HG02884 (cell line): Measurements from ENCODE around the gene TYRO3.

Experiments
- ATAC-seq: cut with Tn5 transposase; IDR thresholded peaks from one replicate; pipeline ENCODE4 v1.9.1; 2021; ENCODE audit warnings: mild to moderate bottlenecking, moderate library complexity; ENCODE audit not compliant: unreplicated experiment

The TYRO3 gene

DNA sequence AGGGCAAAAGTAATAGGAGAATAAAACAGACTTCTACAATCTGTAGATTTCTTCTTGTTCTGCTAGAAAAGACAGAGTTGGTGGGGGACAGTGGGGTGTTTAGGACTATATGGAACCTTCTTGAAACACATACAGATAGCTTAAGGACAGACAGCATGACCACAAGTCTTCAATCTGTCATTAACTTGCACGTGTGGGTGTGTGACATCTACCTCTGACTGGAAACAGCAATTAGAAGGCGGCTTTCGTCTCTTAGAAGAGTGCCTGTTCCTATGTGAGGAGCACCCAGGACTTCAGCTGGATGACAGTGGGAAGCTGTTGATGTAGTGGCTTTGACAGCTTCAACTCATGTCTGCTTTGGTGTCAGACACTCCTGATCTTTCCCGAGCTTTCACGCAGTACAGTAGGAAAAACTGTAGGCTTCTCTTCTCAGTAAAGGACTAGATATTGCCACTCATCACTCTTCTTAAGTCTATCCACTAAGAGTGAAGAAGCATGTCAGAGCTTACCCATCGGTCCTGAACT lies 44.5 kb downstream of the TYRO3 start:
- no peak for ATAC-seq

- ATAC-seq: no peak
Observed at GRCh38 chr15:41603941-41604911, 45.2 kb downstream of the TYRO3 start.

DNA sequence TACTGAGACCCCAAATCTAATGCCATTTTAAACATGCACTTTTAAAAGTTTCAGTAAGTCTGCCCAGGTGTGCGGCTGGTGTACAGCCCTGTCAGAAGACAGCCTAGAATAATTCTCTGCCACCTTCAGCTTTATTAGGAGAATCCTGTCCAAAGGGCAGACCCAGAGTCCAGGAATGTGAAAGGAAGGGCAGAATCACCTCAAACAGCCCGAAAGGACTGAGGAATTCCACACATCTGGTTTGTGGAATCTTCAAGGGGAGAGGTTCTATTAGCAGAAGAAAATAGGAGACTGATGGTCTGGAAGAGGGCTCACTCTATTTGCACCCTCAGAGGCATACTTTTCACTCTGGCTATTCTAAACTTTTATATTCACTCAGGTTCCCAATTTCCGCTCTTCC lies 46.6 kb downstream of the TYRO3 start:
- ATAC-seq: no peak

- no peak for ATAC-seq
Observed at GRCh38 chr15:41606997-41607396, 48.0 kb downstream of the TYRO3 start.

DNA sequence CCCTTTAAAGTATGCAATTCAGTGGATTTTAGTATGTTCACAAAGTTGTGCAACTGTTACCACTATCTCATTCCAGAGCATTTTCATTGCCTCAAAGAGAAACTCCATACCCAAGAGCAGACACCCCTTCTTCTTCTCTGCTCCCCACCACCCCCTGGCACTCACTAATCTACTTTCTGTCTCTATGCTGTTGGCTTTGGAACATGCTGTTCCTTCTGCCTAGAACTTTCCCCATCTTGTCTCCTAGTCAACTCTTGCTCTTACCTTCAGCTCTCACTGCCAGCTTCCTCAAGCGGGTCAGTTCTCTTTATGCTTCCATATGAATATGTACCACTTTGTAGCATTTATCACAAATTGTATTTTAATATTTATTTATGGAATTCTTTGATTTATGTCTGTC lies 50.1 kb downstream of the TYRO3 start:
- ATAC-seq: no peak

DNA sequence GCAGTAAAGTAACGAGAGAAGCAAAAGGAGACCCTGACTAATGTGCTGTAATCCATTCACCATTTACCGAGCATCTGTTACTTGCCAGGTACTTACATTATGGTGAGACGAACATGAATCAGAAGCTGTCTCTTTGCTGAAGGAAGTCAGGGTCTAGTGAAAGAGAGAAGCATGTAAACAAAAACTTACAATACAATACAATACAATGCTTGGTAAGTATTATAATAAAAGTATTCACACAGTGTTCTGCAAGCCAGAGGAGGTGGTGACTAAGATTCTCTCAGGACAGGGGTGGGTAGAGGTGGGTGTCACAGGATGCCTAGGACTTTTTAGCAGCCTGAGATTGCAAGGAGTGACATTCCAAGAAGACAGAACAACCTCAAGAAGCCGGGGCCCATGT lies 51.0 kb downstream of the TYRO3 start:
- ATAC-seq: no peak

DNA sequence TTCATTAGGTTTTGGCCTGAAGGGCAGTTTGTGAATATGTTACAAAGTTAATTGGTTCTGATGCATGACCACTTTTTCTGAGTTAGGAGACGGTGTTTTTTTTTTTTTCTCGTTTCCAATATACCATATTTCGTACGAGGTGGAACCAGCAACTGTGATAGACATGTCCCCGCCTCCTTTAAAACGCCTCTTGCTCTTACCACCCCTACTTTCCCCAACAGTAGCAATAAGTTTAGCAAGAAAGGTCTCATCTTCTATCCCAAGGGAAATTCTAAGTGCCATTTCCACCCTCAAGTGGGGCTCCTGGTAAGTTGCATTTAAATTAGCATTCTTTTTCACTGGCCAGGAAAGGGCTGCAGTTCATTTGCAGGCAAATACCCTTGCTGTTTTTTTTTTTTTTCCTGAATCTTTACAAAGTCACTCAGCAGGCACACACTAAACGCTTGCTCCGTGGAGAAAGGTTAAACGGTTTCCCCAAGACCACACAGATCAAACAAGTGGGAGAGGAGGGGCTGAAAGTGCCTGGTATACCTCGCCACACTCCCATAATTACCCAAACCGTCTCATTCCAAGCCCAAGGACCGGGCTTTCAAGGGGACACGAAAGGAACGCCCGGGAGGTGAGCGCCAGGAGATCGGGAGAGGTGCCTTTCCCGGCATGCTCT lies 61.7 kb downstream of the TYRO3 start:
- ATAC-seq: no peak

- no peak for ATAC-seq
Observed at GRCh38 chr15:41621200-41622193, 62.5 kb downstream of the TYRO3 start.

DNA sequence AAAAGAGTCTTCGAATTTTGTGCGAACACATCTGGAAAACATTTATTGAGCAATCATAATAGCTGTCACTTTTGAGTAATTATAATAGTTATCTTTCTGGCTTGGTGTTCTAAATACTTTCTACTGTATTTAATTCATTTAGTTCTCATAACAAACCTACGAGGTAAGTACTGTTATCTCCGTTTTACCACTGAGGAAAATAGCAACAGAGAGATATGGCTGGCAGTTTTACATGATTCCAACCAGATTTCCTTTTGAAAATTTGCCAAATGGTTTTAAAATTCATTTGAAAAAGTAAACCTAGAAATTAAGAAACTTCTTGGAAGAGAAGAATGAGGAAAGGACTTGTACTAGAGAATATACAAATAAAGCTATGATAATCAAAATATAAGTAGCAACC lies 63.9 kb downstream of the TYRO3 start:
- ATAC-seq: no peak

DNA sequence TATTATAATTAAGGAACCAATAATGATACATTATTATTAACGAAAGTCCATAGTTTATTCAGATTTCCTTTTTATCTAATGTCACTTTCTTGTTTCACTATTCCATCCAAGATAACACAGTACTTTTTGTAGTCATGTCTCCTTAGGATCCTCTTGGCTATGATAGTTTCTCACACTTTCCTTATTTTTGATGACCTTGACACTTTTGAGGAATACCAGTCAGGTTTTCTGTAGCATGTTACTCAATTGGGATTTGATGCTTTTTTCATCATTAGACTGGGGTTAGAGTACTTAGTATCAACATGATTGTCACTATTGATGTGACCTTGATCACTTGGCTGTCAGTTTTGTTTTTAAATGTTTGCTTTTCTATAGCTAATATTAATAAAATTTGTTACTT lies 68.2 kb downstream of the TYRO3 start:
- no peak for ATAC-seq

DNA sequence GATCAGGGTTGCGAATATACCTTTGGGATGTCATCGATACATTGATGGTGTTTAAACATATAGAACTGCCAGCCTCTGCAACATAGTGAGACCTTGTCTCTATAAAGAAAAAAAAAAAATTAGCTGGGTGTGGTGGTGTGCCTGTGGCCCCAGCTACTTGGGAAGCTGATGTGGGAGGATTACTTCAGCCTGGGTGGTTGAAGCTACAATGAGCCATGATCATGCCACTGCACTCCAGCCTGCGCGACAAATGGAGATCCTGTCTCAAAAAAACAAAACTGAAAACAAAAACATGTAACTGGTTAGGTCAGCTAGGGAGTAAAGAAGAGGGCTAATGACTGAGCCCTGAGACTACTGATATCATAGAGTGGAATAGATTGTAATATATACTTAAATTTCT lies 70.5 kb downstream of the TYRO3 start:
- ATAC-seq: no peak

DNA sequence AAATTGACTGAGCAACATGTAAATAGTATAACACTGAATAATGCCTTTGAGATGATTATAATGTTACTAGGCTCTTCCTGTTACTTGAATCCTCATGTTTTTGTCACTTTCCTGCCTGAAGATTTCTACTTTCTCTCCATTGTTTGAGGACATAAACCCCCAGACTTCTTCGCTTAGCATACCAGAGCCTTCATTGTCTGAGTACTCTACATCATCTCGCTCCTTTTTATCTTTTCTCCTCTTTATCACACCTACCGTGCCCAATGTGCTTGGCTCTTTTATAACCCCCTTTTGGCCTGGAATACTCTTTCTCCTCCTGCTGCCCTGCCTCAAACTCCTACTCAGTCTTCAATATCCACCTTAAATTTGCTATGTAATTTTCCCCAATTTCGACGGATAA lies 70.9 kb downstream of the TYRO3 start:
- no peak for ATAC-seq

- ATAC-seq: no peak
Observed at GRCh38 chr15:41630616-41631217, 71.7 kb downstream of the TYRO3 start.

DNA sequence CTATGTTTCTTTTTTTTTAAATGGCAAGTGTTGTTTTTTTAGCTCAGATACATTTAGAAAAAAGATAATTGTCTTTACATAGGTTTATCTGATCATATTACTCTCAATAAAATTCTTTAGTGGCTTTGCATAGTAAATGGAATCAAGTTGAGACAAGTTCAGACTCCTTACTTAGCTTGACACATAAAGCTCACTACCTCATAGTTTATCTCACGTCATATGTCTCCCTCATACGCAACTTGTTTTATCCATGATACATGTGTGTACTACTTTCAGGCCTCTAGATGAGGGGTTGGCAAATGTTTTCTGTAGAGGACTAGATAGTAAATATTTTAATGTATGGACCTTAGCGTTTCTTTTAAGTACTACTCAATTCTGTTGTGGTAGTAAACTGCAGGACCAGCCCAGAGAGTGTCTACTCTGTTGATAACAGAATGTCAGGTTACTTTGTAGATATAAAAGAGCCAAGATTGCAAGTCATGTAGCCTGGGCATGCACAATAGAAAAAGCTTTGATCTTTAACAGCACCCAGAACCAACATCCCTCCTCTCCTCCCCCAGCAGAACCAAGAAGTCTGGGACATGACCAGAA lies 73.0 kb downstream of the TYRO3 start:
- no peak for ATAC-seq
